A673 (cell line): ENCODE data around the gene TNC.
A peak's percentile ranks its signal among the peaks of the same experiment; 100 is the strongest.

ENCODE experiments used
- CTCF ChIP-seq: fragments of 300-800, 200-600 bp; sonication (generic); conservative IDR thresholded peaks from 2 replicates; pipeline ENCODE4 v1.5.1; 2017; ENCODE audit warnings: low read depth, mild to moderate bottlenecking, antibody characterized with exemption, low read length, moderate library complexity, mixed read lengths
- EZH2 ChIP-seq: fragments of 200-600 bp; sonication (generic); IDR thresholded peaks from 2 replicates; pipeline ENCODE4 v1.6.1; 2017; ENCODE audit warnings: borderline replicate concordance, low read depth, mild to moderate bottlenecking, mixed read lengths, antibody characterized with exemption, low read length; ENCODE audit not compliant: poor library complexity, severe bottlenecking

GRCh38 chr9:115015018-115015635, 102.8 kb downstream of the TNC start:
- TF ChIP-seq CTCF: peak; percentile 89
- no peak for TF ChIP-seq EZH2
